ENCODE measurements around the gene GRM5.

DNA sequence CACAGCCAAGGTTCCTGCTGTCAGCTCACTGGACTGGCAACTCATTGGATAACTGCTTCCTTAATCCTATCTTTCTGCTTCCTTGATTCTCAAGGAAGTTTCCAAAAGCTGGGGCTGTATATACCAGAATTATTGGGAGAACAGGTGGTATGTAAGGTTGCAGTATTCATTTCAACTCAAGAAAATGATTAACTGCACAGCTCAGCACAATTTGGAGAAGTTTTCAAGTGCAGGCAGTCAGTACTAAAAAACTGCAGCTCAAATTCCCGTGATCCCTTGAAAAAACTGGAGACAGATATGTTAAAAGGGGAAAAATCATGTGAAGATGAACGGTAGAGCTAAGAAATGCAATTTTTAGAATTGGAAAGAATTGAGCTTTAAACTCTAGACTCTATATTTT lies 44.4 kb downstream of the GRM5 start:
- TF ChIP-seq CTCF (IDR thresholded peaks at IDR 0.05) (no peak), ZFX (IDR thresholded peaks at IDR 0.05; ENCODE audit: borderline replicate concordance) (no peak)
